Left renal pelvis (tissue), 4 donors: ENCODE data around the gene TAF4. TPM values are rescaled to one million over a fixed set of nuclear protein-coding genes. Genes with fewer than 3 reads are reported as not detected.

Experiments
- DNase-seq, 4 donors: peaks; one replicate each; pipeline ENCODE4 v3.0.0-alpha.2; 2013; ENCODE audit warnings: low read depth in 4 of 4, low spot score in 3 of 4
- polyA plus RNA-seq, 4 donors: library from polyadenylated mRNA; unstranded; fragments of 120-200 nt; gene quantifications; one replicate each; pipeline ENCODE4 v1.2.1, GENCODE V29; 2013; ENCODE audit not compliant: insufficient read length in 4 of 4

TAF4 gene
- polyA plus RNA-seq, 4 donors, result 13.3 to 21.9 (median 17.7) TPM

DNA sequence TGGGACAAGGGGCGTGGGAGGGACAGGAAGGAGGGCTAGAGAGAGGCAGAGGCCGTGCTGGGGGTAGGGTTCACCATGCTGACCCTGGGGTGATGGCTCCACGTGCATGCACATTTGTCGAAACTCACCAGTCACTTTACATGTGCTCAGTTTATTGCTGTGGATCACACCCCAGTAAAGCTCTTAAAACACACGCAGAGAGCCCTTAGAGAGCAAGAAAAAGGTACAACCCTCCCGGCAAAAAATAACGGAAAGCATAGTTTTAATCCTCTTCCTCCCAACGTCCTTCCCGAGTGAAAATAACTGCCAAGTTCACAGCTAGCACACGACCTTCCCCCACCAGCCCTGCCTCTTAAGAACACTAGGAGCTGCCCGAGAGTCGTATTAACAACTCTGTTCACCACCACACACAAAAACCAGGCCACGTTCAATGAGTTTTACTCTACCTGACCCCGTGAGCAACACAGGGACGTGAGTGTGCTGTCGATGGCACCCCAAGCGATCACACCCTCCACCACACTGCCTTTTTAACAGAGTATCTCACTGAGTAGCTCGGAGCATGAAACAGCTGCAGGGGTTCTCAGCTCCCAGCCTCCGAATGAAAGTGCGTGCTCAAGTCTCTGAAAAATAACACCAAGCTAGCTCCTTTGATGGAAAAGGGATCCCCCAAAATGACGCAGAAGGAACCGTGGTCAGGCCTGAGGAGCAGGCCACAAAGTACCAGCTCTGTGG lies 39.7 kb downstream of the TAF4 start:
- peak in 1 of 4 donors; percentile 36 for DNase-seq

GRCh38 chr20:62025394-62025793 lies 40.3 kb downstream of the TAF4 start:
- DNase-seq, result no peak

DNA sequence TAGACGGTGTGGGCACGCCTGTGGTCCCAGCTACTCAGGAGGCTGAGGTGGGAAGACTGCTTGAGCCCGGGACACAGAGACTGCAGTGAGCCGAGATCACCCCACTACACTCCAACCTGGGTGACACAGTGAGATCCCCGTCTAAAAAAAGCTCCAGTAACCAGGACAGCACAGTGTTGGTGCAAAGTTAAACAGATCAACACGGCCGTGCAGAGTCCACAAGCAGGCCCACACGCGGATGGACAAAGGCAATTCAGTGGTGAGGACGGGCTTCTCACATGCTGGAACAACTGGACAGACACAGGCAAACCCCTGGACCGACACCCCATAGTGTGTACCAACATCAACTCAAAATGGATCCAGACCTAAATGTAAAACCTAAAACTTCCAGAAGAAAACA lies 41.7 kb downstream of the TAF4 start:
- DNase-seq, result no peak

DNA sequence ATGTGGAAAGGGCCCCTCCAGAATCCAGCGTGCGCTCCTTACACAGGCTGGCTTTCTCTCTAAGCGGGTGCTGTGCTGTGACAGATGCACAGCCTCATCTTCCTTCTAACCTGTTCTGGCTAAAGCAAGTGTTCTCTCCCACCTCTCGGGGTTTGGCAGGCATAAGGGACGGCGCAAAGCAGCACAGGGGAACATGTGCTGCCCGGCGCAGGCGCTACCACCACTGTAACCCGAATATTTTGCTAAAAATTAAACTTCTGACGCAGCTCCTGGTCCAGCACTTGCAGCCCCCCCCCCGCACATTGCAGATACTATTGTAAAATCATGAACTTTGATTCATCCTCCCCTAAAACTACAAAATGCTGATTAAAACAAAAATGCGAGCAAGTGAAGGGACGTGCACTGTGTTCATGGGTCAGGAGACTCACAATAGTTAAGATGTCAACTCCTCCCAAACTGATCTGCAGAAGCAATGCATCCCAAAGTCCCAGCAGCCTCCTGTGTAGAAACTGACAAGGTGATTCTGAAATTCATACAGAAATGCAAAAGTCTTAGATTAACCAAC lies 43.0 kb downstream of the TAF4 start:
- no peak for DNase-seq

- no peak for DNase-seq
Observed at GRCh38 chr20:62021793-62022385, 43.8 kb downstream of the TAF4 start.

DNA sequence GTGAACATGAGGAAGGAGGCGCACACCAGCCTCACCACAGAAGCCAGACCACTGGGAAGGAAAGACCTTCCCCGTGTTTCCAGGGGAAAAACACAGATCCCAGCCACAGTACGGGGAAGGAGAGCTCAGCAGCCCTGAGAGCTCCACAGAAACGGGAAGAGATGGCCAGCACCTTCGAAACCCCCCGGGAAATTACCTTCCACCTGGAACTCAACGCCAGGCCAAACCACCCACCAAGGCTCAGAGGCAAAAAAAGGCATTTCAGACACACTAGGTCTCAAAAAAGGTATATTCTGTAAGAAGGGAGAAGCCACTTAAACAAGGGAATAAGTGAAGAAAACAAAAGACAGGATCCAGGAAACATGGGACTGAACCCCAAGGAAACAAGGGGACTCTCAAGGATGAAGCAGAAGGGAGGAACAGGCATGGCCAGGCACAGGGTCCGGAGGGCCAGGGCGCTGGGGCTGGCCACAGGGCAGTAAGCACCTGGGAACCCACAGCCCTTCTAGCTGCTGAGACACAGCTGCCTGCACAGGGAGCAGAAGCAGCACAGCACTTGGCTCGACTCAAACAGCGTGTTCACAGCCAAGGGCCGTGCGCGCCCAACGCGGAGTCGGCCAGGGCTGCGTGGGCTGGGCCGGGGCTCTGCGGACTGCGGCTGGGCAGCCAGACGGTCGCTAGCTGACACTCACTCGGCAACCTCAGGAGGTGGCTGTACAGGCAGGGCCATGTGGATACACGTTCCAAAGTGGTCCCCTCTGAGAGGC lies 44.6 kb downstream of the TAF4 start:
- DNase-seq, result no peak

DNA sequence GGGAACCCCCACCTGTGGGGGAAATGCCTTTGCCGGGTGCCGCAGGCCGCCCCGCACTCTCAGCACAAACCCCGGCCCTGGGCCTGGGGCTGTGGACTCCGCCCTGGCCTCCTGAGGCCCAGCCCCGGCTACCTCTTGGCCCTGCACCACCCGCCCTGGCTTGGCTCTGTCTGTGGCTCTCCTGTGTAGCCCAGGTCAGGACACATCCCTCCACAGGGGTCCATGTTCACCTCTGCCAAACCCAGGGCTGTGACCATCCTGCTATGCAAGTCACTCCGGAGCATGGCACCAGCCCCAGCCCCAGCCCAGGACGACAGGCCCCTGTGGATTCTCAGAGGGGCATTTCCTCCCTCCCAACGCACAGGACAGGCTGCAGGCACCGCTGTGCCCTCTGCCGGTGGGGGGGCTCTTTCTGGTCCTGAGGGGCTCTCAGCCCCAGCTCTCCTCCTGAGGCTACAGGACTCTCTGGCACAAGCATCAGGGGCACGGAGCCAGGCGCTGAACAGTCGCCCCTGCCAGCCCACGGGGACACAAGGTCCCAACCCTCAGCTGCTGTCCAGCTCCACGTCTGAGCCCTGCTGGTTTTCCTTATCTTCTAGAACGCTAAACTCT lies 45.7 kb downstream of the TAF4 start:
- no peak for DNase-seq

GRCh38 chr20:62019144-62019805 lies 46.4 kb downstream of the TAF4 start:
- no peak for DNase-seq

GRCh38 chr20:62018437-62019143 lies 47.1 kb downstream of the TAF4 start:
- no peak for DNase-seq

DNA sequence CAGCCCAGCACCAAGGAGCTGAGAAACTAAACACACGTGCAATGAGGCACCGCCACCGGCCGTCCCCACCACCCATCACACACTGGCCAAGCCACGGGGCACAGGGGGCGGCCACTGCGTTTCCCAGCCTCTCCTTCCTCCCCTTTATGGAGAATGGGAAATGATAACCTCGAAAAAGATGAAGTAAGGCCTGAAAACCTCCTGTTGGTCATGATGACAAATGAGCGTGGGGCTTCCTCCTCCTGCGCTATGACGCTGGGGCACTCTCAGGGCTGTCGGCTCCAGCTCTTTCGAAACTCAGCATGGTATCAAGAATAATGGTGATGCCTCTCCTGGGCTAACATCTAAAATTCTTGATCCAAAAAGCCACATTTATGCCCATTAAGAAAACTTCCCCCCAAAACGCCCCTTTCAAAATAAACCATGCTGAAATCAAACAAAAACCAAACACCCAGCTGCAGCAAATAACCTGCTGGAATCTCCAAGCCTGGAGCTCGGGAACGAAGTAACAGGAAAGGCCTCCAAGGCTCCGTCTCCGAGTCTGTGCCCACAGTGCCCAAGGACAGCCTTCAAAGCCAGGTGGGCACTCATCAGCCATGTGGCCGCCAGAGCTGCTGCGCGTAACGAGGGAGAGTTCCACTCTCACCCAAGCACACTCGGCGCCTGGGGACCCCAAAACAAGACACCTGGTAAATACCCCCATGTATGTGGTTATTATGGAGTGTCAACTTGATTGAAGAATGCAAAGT lies 50.0 kb downstream of the TAF4 start:
- DNase-seq, result no peak

DNA sequence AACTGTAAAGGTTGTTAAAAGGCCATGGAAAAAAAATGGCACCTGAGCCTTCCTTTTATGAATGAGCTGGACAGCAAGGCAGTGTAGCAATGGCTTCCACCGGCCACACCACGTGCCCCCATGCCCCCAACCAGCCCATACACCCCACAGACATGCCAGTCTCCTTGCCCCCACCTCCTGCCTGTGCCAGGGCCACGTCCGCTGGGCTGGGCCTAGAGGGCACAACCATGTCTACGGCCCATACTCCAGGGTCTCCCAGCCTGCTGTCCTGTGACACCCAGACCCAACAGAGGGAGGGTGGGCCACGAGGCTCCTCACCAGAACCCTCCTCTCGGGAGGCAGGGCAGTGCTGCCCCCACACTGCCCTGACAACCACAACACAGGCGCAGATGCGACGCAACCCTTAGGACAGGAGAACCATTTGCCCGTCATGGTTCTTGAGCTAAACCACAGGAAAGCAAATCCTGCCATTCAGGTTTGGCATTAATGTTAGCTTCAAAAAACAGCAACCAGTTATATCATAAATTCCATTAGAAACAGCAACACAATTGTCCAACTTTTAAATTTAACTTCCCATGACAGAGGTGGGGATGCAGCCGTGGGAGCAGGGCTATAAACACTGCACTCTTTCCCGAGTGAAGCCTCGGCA lies 50.7 kb downstream of the TAF4 start:
- DNase-seq, result no peak

DNA sequence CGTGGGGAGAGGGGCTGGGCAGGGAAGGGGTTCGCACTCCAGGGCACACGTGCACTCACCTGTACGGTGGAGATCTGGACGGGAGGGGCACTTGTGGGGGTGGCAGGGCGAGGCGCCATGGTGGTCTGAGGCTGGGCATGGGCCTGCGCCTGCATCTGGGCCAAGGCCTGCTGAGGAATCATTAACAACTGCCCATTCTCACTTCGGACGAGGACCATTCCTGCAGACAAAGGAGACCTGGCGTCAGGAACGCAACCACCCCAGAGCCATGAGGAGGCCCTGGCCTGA lies 51.2 kb downstream of the TAF4 start:
- DNase-seq, result no peak

DNA sequence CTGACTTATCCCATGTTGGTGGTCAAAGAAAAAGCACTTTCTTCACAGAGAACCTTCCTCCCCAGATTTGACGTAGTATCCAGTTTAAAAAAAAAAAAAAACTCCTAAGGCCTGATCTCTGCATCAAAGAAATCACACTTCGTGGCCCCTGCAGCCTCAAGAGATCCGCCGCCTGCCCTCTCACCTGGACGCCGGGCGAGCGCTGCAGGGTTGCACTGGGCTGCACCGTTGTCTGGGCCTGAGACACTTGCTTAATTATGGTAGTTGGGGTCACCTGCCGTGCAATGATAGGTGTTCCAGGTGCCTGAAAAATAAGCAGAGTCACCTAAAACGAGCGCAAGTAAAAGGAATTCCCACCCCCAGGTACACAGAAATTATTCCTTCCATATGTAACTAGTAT lies 53.0 kb downstream of the TAF4 start:
- DNase-seq, result no peak

DNA sequence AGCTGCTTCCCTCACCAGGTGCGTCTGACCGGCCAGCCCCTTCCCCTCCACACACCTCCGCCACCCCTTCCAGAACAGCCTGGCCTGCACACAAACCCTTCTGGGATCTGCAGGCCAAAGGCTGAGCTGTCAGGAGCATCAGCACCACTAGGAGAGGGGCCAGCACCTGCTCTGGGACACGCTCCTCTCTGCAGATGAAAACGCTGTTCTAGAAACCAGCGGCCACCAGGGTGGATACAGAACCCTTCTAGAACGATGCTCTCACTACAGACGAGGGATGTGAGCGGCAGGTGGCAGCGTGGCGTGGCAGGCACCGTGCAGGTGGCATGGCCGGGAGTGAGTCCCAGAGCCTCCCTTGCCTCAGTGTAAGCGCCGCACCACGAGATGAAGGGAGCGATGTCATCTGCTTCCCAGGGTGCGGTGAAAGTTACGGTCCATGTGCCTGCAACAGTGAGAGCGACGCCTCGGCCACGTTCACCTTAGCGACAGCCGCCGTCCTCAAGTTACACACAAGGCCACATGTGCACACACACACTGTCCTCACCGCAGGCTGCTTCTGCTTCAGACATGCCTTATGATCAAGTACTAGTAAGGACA lies 53.6 kb downstream of the TAF4 start:
- no peak for DNase-seq

DNA sequence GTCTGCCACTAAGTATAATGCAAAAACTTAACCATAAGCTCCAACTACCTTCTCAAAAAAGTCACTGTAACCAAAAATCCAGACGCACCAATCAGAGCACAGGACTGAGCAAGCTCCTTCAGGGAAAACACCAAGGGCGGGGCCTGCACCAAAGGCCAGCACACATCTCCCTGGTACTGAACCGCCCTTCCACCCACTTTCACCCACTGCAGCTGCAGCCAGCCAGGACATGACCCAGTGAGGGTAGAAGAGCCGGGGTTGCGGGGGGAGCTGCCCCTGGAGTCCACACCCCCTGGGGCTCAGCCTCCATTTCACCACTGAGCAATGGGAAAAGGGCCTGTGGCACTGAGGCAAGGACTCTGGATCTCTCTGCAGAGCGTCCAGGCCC lies 54.3 kb downstream of the TAF4 start:
- no peak for DNase-seq

GRCh38 chr20:62010551-62011402 lies 54.9 kb downstream of the TAF4 start:
- DNase-seq, result no peak

GRCh38 chr20:62009869-62010445 lies 55.7 kb downstream of the TAF4 start:
- no peak for DNase-seq
